ENCODE results near the gene CCT7. TPM values are rescaled to one million over a fixed set of nuclear protein-coding genes. Genes with fewer than 3 reads are reported as not detected.

CCT7 gene
- total and polyA plus RNA-seq, 2 donors (not counting 1 experiment from before 2014, with no cell fraction given), result 94.4 to 160 TPM

- Mint-ChIP-seq H3K4me3 (peak overlapping the region; percentile 49), H3K27ac (no peak overlapping the region), H3K9me3 (ENCODE audit: insufficient read depth) (no peaks in the 10 kb centered on the region), H3K27me3 (no peaks in the 10 kb centered on the region), H3K4me1 (peaks cover 18% of the 10 kb centered on the region)
- Histone ChIP-seq H3K4me1 (ENCODE audit: control insufficient read depth in 2 of 2, insufficient read depth in 2 of 2, low read length in 2 of 2) (no peaks in the 10 kb centered on the region), H2AFZ (ENCODE audit: insufficient read depth, low read depth, low read length, poor library complexity, severe bottlenecking) (peak overlapping the region; percentile 28), H3K79me2 (ENCODE audit: control insufficient read depth, insufficient read depth, low read length) (peaks cover 24% of the 10 kb centered on the region), H3K4me3 (ENCODE audit: control extremely low read depth in 1 of 5, extremely low read depth in 1 of 5, insufficient read depth in 1 of 5, low read depth in 2 of 5, low read length in 4 of 5) (peak overlapping the region in 2 of 5 experiments; percentile 19 to 33), H3K27ac (ENCODE audit: low read length in 2 of 2) (no peak overlapping the region), H3K27me3 (replicated peaks in 1 of 4; ENCODE audit: control extremely low read depth in 1 of 4, control insufficient read depth in 3 of 4, insufficient read depth in 4 of 4, low read length in 3 of 4) (no peaks in the 10 kb centered on the region), H3K9me3 (ENCODE audit: control extremely low read depth in 1 of 3, control insufficient read depth in 2 of 3, insufficient read depth in 1 of 3, low read length in 2 of 3) (peaks cover 0 to 3% (median 0%) of the 10 kb centered on the region in 3 donors), H3K9ac (ENCODE audit: low read length) (peak overlapping the region; percentile 23), H3K4me2 (replicated peaks; ENCODE audit: low read depth, low read length, poor library complexity, severe bottlenecking) (peak overlapping the region; percentile 63), H3K36me3 (replicated peaks in 1 of 2; ENCODE audit: control extremely low read depth in 1 of 2, control insufficient read depth in 1 of 2, extremely low read depth in 1 of 2, insufficient read depth in 2 of 2, low read length in 1 of 2) (peaks cover 0 to 4% of the 10 kb centered on the region in 2 experiments), H4K20me1 (ENCODE audit: control insufficient read depth, insufficient read depth, low read length, poor library complexity, severe bottlenecking) (peaks cover 30% of the 10 kb centered on the region)
- WGBS (ENCODE audit: insufficient coverage), result 56% methylated on average over 106 of the region's 113 CpGs
- CTCF ChIA-PET, result interaction anchor here (1.7 kb wide), 1 partner anchor 21 kb away, joined by 8 read pairs; no protein-coding TSS in a partner anchor
- no peak for TF ChIP-seq EZH2 (IDR thresholded peaks at IDR 0.05; ENCODE audit: borderline replicate concordance, insufficient read depth, low read depth, low read length, poor library complexity, severe bottlenecking)
- TF ChIP-seq, protein P1, sequence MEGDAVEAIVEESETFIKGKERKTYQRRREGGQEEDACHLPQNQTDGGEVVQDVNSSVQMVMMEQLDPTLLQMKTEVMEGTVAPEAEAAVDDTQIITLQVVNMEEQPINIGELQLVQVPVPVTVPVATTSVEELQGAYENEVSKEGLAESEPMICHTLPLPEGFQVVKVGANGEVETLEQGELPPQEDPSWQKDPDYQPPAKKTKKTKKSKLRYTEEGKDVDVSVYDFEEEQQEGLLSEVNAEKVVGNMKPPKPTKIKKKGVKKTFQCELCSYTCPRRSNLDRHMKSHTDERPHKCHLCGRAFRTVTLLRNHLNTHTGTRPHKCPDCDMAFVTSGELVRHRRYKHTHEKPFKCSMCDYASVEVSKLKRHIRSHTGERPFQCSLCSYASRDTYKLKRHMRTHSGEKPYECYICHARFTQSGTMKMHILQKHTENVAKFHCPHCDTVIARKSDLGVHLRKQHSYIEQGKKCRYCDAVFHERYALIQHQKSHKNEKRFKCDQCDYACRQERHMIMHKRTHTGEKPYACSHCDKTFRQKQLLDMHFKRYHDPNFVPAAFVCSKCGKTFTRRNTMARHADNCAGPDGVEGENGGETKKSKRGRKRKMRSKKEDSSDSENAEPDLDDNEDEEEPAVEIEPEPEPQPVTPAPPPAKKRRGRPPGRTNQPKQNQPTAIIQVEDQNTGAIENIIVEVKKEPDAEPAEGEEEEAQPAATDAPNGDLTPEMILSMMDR (IDR thresholded peaks at IDR 0.05), result peak; percentile 21
- peak; percentile 85 for ATAC-seq (ENCODE audit: low read depth)
- POLR2A ChIA-PET, result no interaction called here
- intact Hi-C loops (cut with micrococcal nuclease), result loop anchor here (1.0 to 2.0 kb wide), 2 partner anchors 16 to 36 kb away; partner anchors contain the start of genes FBXO41 and PRADC1
- DNase-seq, result peak; percentile 74
These were observed 35.0 kb downstream of the CCT7 start for GRCh38 chr2:73268830-73269685.
